IMR-90 (cell line): Measurements from ENCODE around the gene VEGFA. TPM values are rescaled to one million over a fixed set of nuclear protein-coding genes. Genes with fewer than 3 reads are reported as not detected.

Experiments
- ATAC-seq: fragments of 200-7000 bp; cut with Tn5 transposase; 2 replicates; pipeline ENCODE4 v1.9.1; 2020; ENCODE audit warnings: low read depth, mild to moderate bottlenecking, moderate library complexity
- BruUV-seq: library from RNA; stranded (reverse); fragments of 400-500 nt; replicated peaks from 2 replicates; lab custom pipeline; 2021; lab: Mats Ljungman, UMichigan
- CTCF ChIA-PET: fragments of 300-600 bp; formaldehyde crosslinking; extraction: SDS; loops from one replicate; lab custom pipeline; 2021; ENCODE audit warnings: antibody characterized with exemption; lab: Yijun Ruan, JAX
- POLR2A ChIA-PET: fragments of 300-600 bp; sonication (Branson Sonifier 250); formaldehyde crosslinking; loops from one replicate; lab custom pipeline; 2022; ENCODE audit warnings: antibody characterized with exemption; ENCODE audit not compliant: unreplicated experiment; lab: Charles Lee
- DNase-seq: peaks from one replicate; pipeline ENCODE4 v3.0.0; 2013
- H2AFZ ChIP-seq: replicated peaks from 2 replicates; pipeline ENCODE3; 2013; ENCODE audit warnings: low read length, mild to moderate bottlenecking; ENCODE audit not compliant: poor library complexity
- H2AK5ac ChIP-seq: 2 replicates; pipeline ENCODE4 v1.6.1; 2013; ENCODE audit warnings: low read depth, low read length, inconsistent platforms
- H2AK9ac ChIP-seq: replicated peaks from 2 replicates; pipeline ENCODE3; 2013; ENCODE audit warnings: mild to moderate bottlenecking, low read depth, low read length, moderate library complexity; ENCODE audit not compliant: poor library complexity
- H2BK120ac ChIP-seq: 2 replicates; pipeline ENCODE4 v1.6.1; 2013; ENCODE audit warnings: low read depth, low read length, inconsistent platforms
- H2BK15ac ChIP-seq: 3 replicates; pipeline ENCODE4 v1.6.1; 2013; ENCODE audit warnings: low read depth, low read length, inconsistent platforms
- H2BK20ac ChIP-seq: 2 replicates; pipeline ENCODE4 v1.6.1; 2013; ENCODE audit warnings: low read depth, mild to moderate bottlenecking, inconsistent platforms, low read length, moderate library complexity
- H2BK5ac ChIP-seq: 2 replicates; pipeline ENCODE4 v1.6.1; 2013; ENCODE audit warnings: mild to moderate bottlenecking, low read depth, low read length, inconsistent platforms; ENCODE audit not compliant: poor library complexity, severe bottlenecking
- H3K14ac ChIP-seq: replicated peaks from 2 replicates; pipeline ENCODE4 v1.6.1; 2013; ENCODE audit warnings: low read depth, low read length, inconsistent platforms
- H3K18ac ChIP-seq: 2 replicates; pipeline ENCODE4 v1.6.1; 2013; ENCODE audit warnings: low read depth, low read length, control low read depth
- H3K23ac ChIP-seq: 2 replicates; pipeline ENCODE4 v1.6.1; 2013; ENCODE audit warnings: low read depth, low read length, inconsistent platforms
- H3K27ac ChIP-seq: 2 replicates; pipeline ENCODE4 v1.5.1; 2013; ENCODE audit warnings: mild to moderate bottlenecking, control low read depth, low read length; ENCODE audit not compliant: insufficient read depth
- H3K27me3 ChIP-seq: 2 replicates; pipeline ENCODE4 v1.6.1; 2013; ENCODE audit warnings: low read length; ENCODE audit not compliant: control insufficient read depth, insufficient read depth
- H3K36me3 ChIP-seq: 2 replicates; pipeline ENCODE4 v1.6.1; 2013; ENCODE audit warnings: low read length, mixed read lengths; ENCODE audit not compliant: control insufficient read depth, insufficient read depth
- H3K4ac ChIP-seq: 2 replicates; pipeline ENCODE4 v1.6.1; 2013; ENCODE audit warnings: low read depth, low read length, inconsistent platforms
- H3K4me1 ChIP-seq: 2 replicates; pipeline ENCODE4 v1.6.1; 2013; ENCODE audit warnings: low read length, mixed read lengths; ENCODE audit not compliant: control insufficient read depth, insufficient read depth
- H3K4me2 ChIP-seq: 2 replicates; pipeline ENCODE4 v1.6.1; 2013; ENCODE audit warnings: low read depth, mild to moderate bottlenecking, control low read depth, low read length, moderate library complexity
- H3K4me3 ChIP-seq: 2 replicates; pipeline ENCODE4 v1.5.1; 2013; ENCODE audit warnings: low read depth, mild to moderate bottlenecking, control low read depth, low read length, moderate library complexity; ENCODE audit not compliant: insufficient read depth
- H3K56ac ChIP-seq: 2 replicates; pipeline ENCODE4 v1.6.1; 2013; ENCODE audit warnings: low read length, inconsistent platforms; ENCODE audit not compliant: insufficient read depth; ENCODE audit errors: extremely low read depth
- H3K79me1 ChIP-seq, 2 experiments: 2 replicates each; pipeline ENCODE4 v1.6.1; 2013; ENCODE audit warnings: low read length in 2 of 2, inconsistent platforms in 1 of 2, low read depth in 1 of 2
- H3K9ac ChIP-seq: 2 replicates; pipeline ENCODE4 v1.6.1; 2013; ENCODE audit warnings: low read depth, low read length, control low read depth
- H3K9me1 ChIP-seq: 2 replicates; pipeline ENCODE4 v1.6.1; 2013; ENCODE audit warnings: low read length, inconsistent platforms; ENCODE audit not compliant: insufficient read depth
- H3K9me3 ChIP-seq: 2 replicates; pipeline ENCODE4 v1.6.1; 2013; ENCODE audit warnings: low read length; ENCODE audit not compliant: control insufficient read depth, insufficient read depth
- H4K20me1 ChIP-seq: 2 replicates; pipeline ENCODE4 v1.6.1; 2013; ENCODE audit warnings: low read length, inconsistent platforms; ENCODE audit not compliant: insufficient read depth
- H4K5ac ChIP-seq: 2 replicates; pipeline ENCODE4 v1.6.1; 2013; ENCODE audit warnings: mild to moderate bottlenecking, low read depth, low read length, control low read depth
- H4K8ac ChIP-seq, 2 experiments: 2 replicates each; pipeline ENCODE4 v1.6.1; 2013; ENCODE audit warnings: low read depth in 2 of 2, low read length in 2 of 2, control low read depth in 1 of 2, inconsistent platforms in 1 of 2
- H4K91ac ChIP-seq: 2 replicates; pipeline ENCODE4 v1.6.1; 2013; ENCODE audit warnings: low read depth, low read length, inconsistent platforms; ENCODE audit not compliant: insufficient read depth
- BHLHE40 ChIP-seq: fragments of 150-350 bp; IDR thresholded peaks from 2 replicates; pipeline ENCODE4 v1.6.1; 2016; ENCODE audit warnings: mild to moderate bottlenecking, low read depth, low read length
- CEBPB ChIP-seq: IDR thresholded peaks from 2 replicates; pipeline ENCODE4 v1.6.1; 2012; ENCODE audit warnings: low read depth, low read length, improper control_type of control experiment
- MAFK ChIP-seq: IDR thresholded peaks from 2 replicates; pipeline ENCODE4 v1.6.1; 2012; ENCODE audit warnings: low read depth, low read length, improper control_type of control experiment
- NFE2L2 ChIP-seq: fragments of 150-350 bp; IDR thresholded peaks from 2 replicates; pipeline ENCODE4 v1.6.1; 2016; ENCODE audit warnings: low read depth, mild to moderate bottlenecking, low read length
- POLR2A ChIP-seq: IDR thresholded peaks from 2 replicates; pipeline ENCODE4 v1.6.1; 2012; ENCODE audit warnings: mild to moderate bottlenecking, low read depth, low read length
- RAD21 ChIP-seq: IDR thresholded peaks from 2 replicates; pipeline ENCODE4 v1.6.1; 2012; ENCODE audit warnings: low read length, improper control_type of control experiment
- RCOR1 ChIP-seq: IDR thresholded peaks from 2 replicates; pipeline ENCODE4 v1.6.1; 2012; ENCODE audit warnings: mild to moderate bottlenecking, low read length, improper control_type of control experiment; ENCODE audit not compliant: insufficient replicate concordance
- RFX5 ChIP-seq: IDR thresholded peaks from 2 replicates; pipeline ENCODE4 v1.8.0; 2012; ENCODE audit warnings: low read depth, mild to moderate bottlenecking, low read length, moderate library complexity
- SMC3 ChIP-seq: fragments of 150-350 bp; IDR thresholded peaks from 2 replicates; pipeline ENCODE4 v1.6.1; 2016; ENCODE audit warnings: low read depth, mild to moderate bottlenecking, antibody characterized with exemption, low read length, moderate library complexity
- WGBS, 2 experiments: methylation state at CpG; one replicate each; pipeline versions ENCODE4 v1.1.5 to v1.1.7; 2013; ENCODE audit warnings: missing lambda C conversion rate in 2 of 2; ENCODE audit not compliant: insufficient read length in 1 of 2; ENCODE audit errors: extremely low coverage in 2 of 2; 5-methylcytosine and 5-hydroxymethylcytosine counted together
- dilution Hi-C: fragments of 300-500 bp; cut with HindIII; formaldehyde crosslinking; loops from one replicate; pipeline ENCODE4 v1.14.3; 2018; ENCODE audit warnings: low sequenced_read_pairs; ENCODE audit not compliant: unreplicated experiment
- in situ Hi-C: fragments of 300-500 bp; cut with MboI; formaldehyde crosslinking; loops from 3 replicates; pipeline ENCODE4 v1.14.3; 2019; ENCODE audit warnings: low sequenced_read_pairs, inconsistent platforms, mixed read lengths
- intact Hi-C: fragments of 100-400 bp; cut with micrococcal nuclease; formaldehyde crosslinking; loops from 2 replicates; pipeline ENCODE4 v1.10.0; 2022
- polyA plus RNA-seq, 3 experiments: library from polyadenylated mRNA; depleted of rRNA; stranded (reverse); fragments of >200 nt; gene quantifications; 2 replicates each; pipeline ENCODE4 v1.2.3, GENCODE V29; 2012; ENCODE audit warnings: low replicate concordance in 1 of 3
- total RNA-seq: library from RNA; depleted of rRNA; stranded (reverse); fragments of >200 nt; gene quantifications from 2 replicates; pipeline ENCODE4 v1.2.3, GENCODE V29; 2012
- TF ChIP-seq, protein P1 (sequence below): fragments of 150-350 bp; IDR thresholded peaks from 2 replicates; pipeline ENCODE4 v1.6.1; 2017; ENCODE audit warnings: mild to moderate bottlenecking, antibody characterized with exemption, low read length, low read depth
- TF ChIP-seq, protein P2 (sequence below): fragments of 150-350 bp; IDR thresholded peaks from 2 replicates; pipeline ENCODE4 v1.6.1; 2016; ENCODE audit warnings: low read depth, mild to moderate bottlenecking, low read length, moderate library complexity, borderline replicate concordance

VEGFA gene
- total and polyA plus RNA-seq, 2 of the 4 experiments (the other 2 are of a cell fraction) = 190 to 234 TPM

DNA sequence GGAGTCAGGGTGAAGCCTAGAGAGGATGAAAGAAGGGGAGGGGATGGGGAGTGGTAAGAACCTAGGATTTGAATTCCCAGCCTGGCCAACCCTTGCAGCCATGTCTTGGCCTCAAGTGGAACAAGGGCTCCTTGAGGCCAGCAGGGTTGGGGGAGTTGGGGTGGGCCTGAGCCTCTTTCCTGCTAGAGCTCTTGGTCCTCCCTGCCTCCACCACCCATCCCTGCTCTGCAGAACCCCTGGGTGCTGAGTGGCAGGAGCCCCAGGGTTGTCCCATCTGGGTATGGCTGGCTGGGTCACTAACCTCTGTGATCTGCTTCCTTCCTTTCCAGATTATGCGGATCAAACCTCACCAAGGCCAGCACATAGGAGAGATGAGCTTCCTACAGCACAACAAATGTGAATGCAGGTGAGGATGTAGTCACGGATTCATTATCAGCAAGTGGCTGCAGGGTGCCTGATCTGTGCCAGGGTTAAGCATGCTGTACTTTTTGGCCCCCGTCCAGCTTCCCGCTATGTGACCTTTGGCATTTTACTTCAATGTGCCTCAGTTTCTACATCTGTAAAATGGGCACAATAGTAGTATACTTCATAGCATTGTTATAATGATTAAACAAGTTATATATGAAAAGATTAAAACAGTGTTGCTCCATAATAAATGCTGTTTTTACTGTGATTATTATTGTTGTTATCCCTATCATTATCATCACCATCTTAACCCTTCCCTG lies 8.3 kb downstream of the VEGFA start:
- Histone ChIP-seq H2BK15ac (no peak overlapping the region), H3K56ac (no peak overlapping the region), H4K20me1 (peaks cover 100% of the 10 kb centered on the region), H3K27me3 (no peaks in the 10 kb centered on the region), H3K4me2 (no peak overlapping the region), H3K36me3 (peaks cover 92% of the 10 kb centered on the region), H2AK9ac (no peak overlapping the region), H3K4me1 (peaks cover 23% of the 10 kb centered on the region), H3K27ac (no peak overlapping the region), H3K4ac (no peak overlapping the region), H3K23ac (no peak overlapping the region), H3K4me3 (no peak overlapping the region), H2AFZ (no peak overlapping the region), H2AK5ac (no peak overlapping the region), H4K8ac (no peak overlapping the region), H3K9me1 (peaks cover 33% of the 10 kb centered on the region), H4K5ac (no peak overlapping the region), H3K9ac (no peak overlapping the region), H3K18ac (no peak overlapping the region), H3K79me1 (peaks cover 57 to 98% of the 10 kb centered on the region in 2 experiments), H2BK5ac (no peak overlapping the region), H2BK20ac (no peak overlapping the region), H4K91ac (no peak overlapping the region), H3K14ac (no peak overlapping the region), H3K9me3 (no peaks in the 10 kb centered on the region), H2BK120ac (no peak overlapping the region)
- ATAC-seq (no peak), DNase-seq (no peak)
- dilution Hi-C loops = no loop called here
- CTCF ChIA-PET = no interaction called here
- intact Hi-C loops = no loop called here
- TF ChIP-seq SMC3 (no peak), RCOR1 (no peak), POLR2A (no peak), BHLHE40 (no peak), MAFK (no peak), RFX5 (no peak), CEBPB (no peak), RAD21 (no peak), NFE2L2 (no peak)
- TF ChIP-seq, protein P1, sequence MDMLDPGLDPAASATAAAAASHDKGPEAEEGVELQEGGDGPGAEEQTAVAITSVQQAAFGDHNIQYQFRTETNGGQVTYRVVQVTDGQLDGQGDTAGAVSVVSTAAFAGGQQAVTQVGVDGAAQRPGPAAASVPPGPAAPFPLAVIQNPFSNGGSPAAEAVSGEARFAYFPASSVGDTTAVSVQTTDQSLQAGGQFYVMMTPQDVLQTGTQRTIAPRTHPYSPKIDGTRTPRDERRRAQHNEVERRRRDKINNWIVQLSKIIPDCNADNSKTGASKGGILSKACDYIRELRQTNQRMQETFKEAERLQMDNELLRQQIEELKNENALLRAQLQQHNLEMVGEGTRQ = no peak
- TF ChIP-seq, protein P2, sequence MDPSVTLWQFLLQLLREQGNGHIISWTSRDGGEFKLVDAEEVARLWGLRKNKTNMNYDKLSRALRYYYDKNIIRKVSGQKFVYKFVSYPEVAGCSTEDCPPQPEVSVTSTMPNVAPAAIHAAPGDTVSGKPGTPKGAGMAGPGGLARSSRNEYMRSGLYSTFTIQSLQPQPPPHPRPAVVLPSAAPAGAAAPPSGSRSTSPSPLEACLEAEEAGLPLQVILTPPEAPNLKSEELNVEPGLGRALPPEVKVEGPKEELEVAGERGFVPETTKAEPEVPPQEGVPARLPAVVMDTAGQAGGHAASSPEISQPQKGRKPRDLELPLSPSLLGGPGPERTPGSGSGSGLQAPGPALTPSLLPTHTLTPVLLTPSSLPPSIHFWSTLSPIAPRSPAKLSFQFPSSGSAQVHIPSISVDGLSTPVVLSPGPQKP = no peak
- BruUV-seq = no TSS peak
- in situ Hi-C loops = no loop called here
- WGBS, 2 experiments = no CpG with 5 or more reads among the region's 4 CpGs
- POLR2A ChIA-PET = no interaction called here
